Gastroesophageal sphincter (tissue), 3 donors: ENCODE results near the gene SCAF8.

Experiments
- POLR2A ChIP-seq, 2 donors: fragments of 450-650 bp; IDR thresholded peaks; one replicate each; pipeline ENCODE4 v1.6.1; 2017; ENCODE audit warnings: antibody characterized with exemption in 2 of 2, mild to moderate bottlenecking in 2 of 2, moderate library complexity in 1 of 2
- POLR2AphosphoS5 ChIP-seq: sonication (generic); formaldehyde crosslinking; IDR thresholded peaks from one replicate; pipeline ENCODE4 v1.6.1; 2017; ENCODE audit warnings: antibody characterized with exemption
- TF ChIP-seq, protein P1 (sequence below), 4 experiments: fragments of 200-600 bp in 2 of 4; fragments of 450-650 bp in 2 of 4; sonication (generic) in 1 of 4; IDR thresholded peaks; one replicate each; pipeline ENCODE4 v1.5.1; 2017 to 2019; ENCODE audit warnings: antibody characterized with exemption in 4 of 4, mild to moderate bottlenecking in 2 of 4, moderate library complexity in 2 of 4

DNA sequence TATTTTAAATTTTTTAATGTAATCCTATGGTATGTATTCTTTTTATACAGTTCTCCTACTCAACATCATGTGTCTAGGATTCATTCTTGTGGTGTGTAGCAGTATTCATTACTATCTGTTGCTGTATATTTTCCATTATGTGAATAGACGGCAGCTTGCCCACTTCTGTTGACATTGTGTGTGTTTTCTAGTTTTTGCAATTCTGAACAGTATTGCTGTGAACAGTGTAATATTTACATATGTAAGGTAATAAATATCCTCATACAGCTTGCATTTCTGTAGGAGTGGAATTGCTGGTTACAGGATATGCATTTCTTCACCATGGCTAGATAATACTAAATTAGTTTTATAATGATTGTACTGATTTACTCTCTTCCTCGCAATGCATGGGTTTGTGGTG, 51.9 kb downstream of the SCAF8 start:
- TF ChIP-seq POLR2AphosphoS5 (no peak), POLR2A (IDR thresholded peaks at IDR 0.05) (no peak)
- TF ChIP-seq, protein P1, sequence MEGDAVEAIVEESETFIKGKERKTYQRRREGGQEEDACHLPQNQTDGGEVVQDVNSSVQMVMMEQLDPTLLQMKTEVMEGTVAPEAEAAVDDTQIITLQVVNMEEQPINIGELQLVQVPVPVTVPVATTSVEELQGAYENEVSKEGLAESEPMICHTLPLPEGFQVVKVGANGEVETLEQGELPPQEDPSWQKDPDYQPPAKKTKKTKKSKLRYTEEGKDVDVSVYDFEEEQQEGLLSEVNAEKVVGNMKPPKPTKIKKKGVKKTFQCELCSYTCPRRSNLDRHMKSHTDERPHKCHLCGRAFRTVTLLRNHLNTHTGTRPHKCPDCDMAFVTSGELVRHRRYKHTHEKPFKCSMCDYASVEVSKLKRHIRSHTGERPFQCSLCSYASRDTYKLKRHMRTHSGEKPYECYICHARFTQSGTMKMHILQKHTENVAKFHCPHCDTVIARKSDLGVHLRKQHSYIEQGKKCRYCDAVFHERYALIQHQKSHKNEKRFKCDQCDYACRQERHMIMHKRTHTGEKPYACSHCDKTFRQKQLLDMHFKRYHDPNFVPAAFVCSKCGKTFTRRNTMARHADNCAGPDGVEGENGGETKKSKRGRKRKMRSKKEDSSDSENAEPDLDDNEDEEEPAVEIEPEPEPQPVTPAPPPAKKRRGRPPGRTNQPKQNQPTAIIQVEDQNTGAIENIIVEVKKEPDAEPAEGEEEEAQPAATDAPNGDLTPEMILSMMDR (IDR thresholded peaks at IDR 0.05): no peak
